Keratinocyte (primary cell): ENCODE results near the gene ATCAY. TPM values are rescaled to one million over a fixed set of nuclear protein-coding genes. Genes with fewer than 3 reads are reported as not detected.

ENCODE experiments used
- DNase-seq: peaks from one replicate; pipeline ENCODE4 v3.0.0-alpha.2; 2011; ENCODE audit warnings: low read depth, missing footprints, low spot score
- FAIRE-seq: peaks from 2 replicates; lab custom pipeline; 2011; peaks lifted over from hg19 to GRCh38; lab: Jason Lieb, UNC
- H2AFZ ChIP-seq: 2 replicates; pipeline ENCODE4 v1.6.0; 2012; ENCODE audit warnings: low read length, control low read depth, inconsistent platforms; ENCODE audit not compliant: control insufficient read depth
- H3K27ac ChIP-seq: 2 replicates; pipeline ENCODE4 v1.5.1; 2011; ENCODE audit warnings: low read length; ENCODE audit not compliant: control insufficient read depth, insufficient read depth
- H3K27me3 ChIP-seq: 3 replicates; pipeline ENCODE4 v1.6.0; 2011; ENCODE audit warnings: low read length; ENCODE audit not compliant: control insufficient read depth, insufficient read depth; ENCODE audit errors: extremely low read depth
- H3K36me3 ChIP-seq, 2 experiments: 2 replicates in 1 of 2; 3 replicates in 1 of 2; pipeline ENCODE4 v1.5.1; 2011; ENCODE audit warnings: low read length in 2 of 2, mild to moderate bottlenecking in 1 of 2; ENCODE audit not compliant: control insufficient read depth in 2 of 2, insufficient read depth in 2 of 2; ENCODE audit errors: extremely low read depth in 1 of 2
- H3K4me1 ChIP-seq: 3 replicates; pipeline ENCODE4 v1.5.1; 2011; ENCODE audit warnings: low read length; ENCODE audit not compliant: control insufficient read depth, insufficient read depth; ENCODE audit errors: extremely low read depth
- H3K4me2 ChIP-seq: 3 replicates; pipeline ENCODE4 v1.6.0; 2011; ENCODE audit warnings: low read depth, low read length; ENCODE audit not compliant: control insufficient read depth, insufficient read depth; ENCODE audit errors: extremely low read depth
- H3K4me3 ChIP-seq, 3 experiments: fragments of 200-600 bp in 1 of 3; sonication (generic) in 1 of 3; 2 replicates in 2 of 3; 3 replicates in 1 of 3; pipeline ENCODE4 v1.5.1; 2011 to 2016; ENCODE audit warnings: low read length in 3 of 3, mild to moderate bottlenecking in 3 of 3, control low read depth in 2 of 3, inconsistent platforms in 1 of 3, low read depth in 1 of 3, mixed read lengths in 1 of 3, mixed run types in 1 of 3, moderate library complexity in 1 of 3; ENCODE audit not compliant: control insufficient read depth in 2 of 3, insufficient read depth in 2 of 3; ENCODE audit errors: extremely low read depth in 1 of 3
- H3K79me2 ChIP-seq: 2 replicates; pipeline ENCODE4 v1.6.0; 2012; ENCODE audit warnings: low read length; ENCODE audit not compliant: control insufficient read depth, insufficient read depth
- H3K9ac ChIP-seq: 3 replicates; pipeline ENCODE4 v1.6.0; 2011; ENCODE audit warnings: low read length; ENCODE audit not compliant: control insufficient read depth, insufficient read depth; ENCODE audit errors: extremely low read depth
- H3K9me1 ChIP-seq: 3 replicates; pipeline ENCODE4 v1.6.0; 2011; ENCODE audit warnings: low read length; ENCODE audit not compliant: control insufficient read depth, insufficient read depth; ENCODE audit errors: extremely low read depth
- H3K9me3 ChIP-seq: 2 replicates; pipeline ENCODE4 v1.5.1; 2012; ENCODE audit warnings: low read depth, low read length; ENCODE audit not compliant: control insufficient read depth
- H4K20me1 ChIP-seq: 3 replicates; pipeline ENCODE4 v1.6.0; 2011; ENCODE audit warnings: low read length; ENCODE audit not compliant: control insufficient read depth, insufficient read depth; ENCODE audit errors: extremely low read depth
- EZH2 ChIP-seq: IDR thresholded peaks from one replicate; pipeline ENCODE4 v1.6.1; 2012; ENCODE audit warnings: inconsistent platforms, mild to moderate bottlenecking, low read length, moderate library complexity
- dilution Hi-C: fragments of 300-500 bp; cut with MboI; formaldehyde crosslinking; loops from one replicate; pipeline ENCODE4 v1.7.0; 2020; ENCODE audit warnings: low sequenced_read_pairs; ENCODE audit not compliant: extremely low pct_ligation_motif_present
- polyA plus RNA-seq, 5 experiments: library from polyadenylated mRNA; depleted of rRNA in 3 of 5; stranded (reverse) in 3 of 5; stranded (forward) in 1 of 5; unstranded in 1 of 5; fragments of >200 nt; gene quantifications; 1 replicate in 1 of 5; 2 replicates in 3 of 5; 3 replicates in 1 of 5; pipeline versions ENCODE4 v1.2.1 to v1.2.3, GENCODE V29; 2011 to 2012; ENCODE audit warnings: missing spikeins in 2 of 5, low read depth in 1 of 5, low replicate concordance in 1 of 5
- TF ChIP-seq, protein P1 (sequence below), 3 experiments: IDR thresholded peaks in 1 of 3; conservative IDR thresholded peaks in 1 of 3; optimal IDR thresholded peaks in 1 of 3; 2 replicates in 2 of 3; 3 replicates in 1 of 3; pipeline versions ENCODE3 to v1.5.1; 2011; ENCODE audit warnings: low read length in 3 of 3, mild to moderate bottlenecking in 3 of 3, moderate library complexity in 2 of 3, control low read depth in 1 of 3, inconsistent platforms in 1 of 3; ENCODE audit not compliant: insufficient read depth in 2 of 3; ENCODE audit errors: extremely low read depth in 1 of 3

The ATCAY gene
- polyA plus RNA-seq, 1 donor (not counting 4 experiments of a cell fraction or from before 2014, with no cell fraction given) = not detected

- H3K9ac ChIP-seq = peak overlapping the region; percentile 85
- H3K79me2 ChIP-seq = peaks cover 54% of the 10 kb centered on the region
- H3K4me3 ChIP-seq = peak overlapping the region; percentile 46 to 93 (median 79)
- FAIRE-seq = peak; percentile 77
- no peak overlapping the region for H2AFZ ChIP-seq
- TF ChIP-seq, protein P1, sequence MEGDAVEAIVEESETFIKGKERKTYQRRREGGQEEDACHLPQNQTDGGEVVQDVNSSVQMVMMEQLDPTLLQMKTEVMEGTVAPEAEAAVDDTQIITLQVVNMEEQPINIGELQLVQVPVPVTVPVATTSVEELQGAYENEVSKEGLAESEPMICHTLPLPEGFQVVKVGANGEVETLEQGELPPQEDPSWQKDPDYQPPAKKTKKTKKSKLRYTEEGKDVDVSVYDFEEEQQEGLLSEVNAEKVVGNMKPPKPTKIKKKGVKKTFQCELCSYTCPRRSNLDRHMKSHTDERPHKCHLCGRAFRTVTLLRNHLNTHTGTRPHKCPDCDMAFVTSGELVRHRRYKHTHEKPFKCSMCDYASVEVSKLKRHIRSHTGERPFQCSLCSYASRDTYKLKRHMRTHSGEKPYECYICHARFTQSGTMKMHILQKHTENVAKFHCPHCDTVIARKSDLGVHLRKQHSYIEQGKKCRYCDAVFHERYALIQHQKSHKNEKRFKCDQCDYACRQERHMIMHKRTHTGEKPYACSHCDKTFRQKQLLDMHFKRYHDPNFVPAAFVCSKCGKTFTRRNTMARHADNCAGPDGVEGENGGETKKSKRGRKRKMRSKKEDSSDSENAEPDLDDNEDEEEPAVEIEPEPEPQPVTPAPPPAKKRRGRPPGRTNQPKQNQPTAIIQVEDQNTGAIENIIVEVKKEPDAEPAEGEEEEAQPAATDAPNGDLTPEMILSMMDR (optimal IDR thresholded peaks at IDR 0.05 in 1 of 3, IDR thresholded peaks at IDR 0.05 in 1 of 3, conservative IDR thresholded peaks at IDR 0.05 in 1 of 3; ENCODE audit: extremely low read depth in 1 of 3, insufficient read depth in 2 of 3, low read length in 3 of 3) = no peak
- TF ChIP-seq EZH2 = no peak
- no peaks in the 10 kb centered on the region for H3K9me3 ChIP-seq
- H3K36me3 ChIP-seq = peaks cover 25 to 28% of the 10 kb centered on the region in 2 experiments
- peak overlapping the region; percentile 95 for H3K4me2 ChIP-seq
- no peaks in the 10 kb centered on the region for H3K27me3 ChIP-seq
- no peaks in the 10 kb centered on the region for H3K9me1 ChIP-seq
- H3K27ac ChIP-seq = peak overlapping the region; percentile 94
- dilution Hi-C loops = no loop called here
- DNase-seq = peak; percentile 78
- H4K20me1 ChIP-seq = peaks cover 28% of the 10 kb centered on the region
- peaks cover 22% of the 10 kb centered on the region for H3K4me1 ChIP-seq
Observed at GRCh38 chr19:3968556-3969434, 88.3 kb downstream of the ATCAY start.

GRCh38 chr19:3969435-3970312, 89.2 kb downstream of the ATCAY start:
- H3K4me2 ChIP-seq = peak overlapping the region; percentile 95
- no peaks in the 10 kb centered on the region for H3K9me3 ChIP-seq
- H3K27ac ChIP-seq = peak overlapping the region; percentile 94
- dilution Hi-C loops = no loop called here
- peaks cover 28% of the 10 kb centered on the region for H4K20me1 ChIP-seq
- peak overlapping the region; percentile 85 for H3K9ac ChIP-seq
- peaks cover 21 to 26% of the 10 kb centered on the region in 2 experiments for H3K36me3 ChIP-seq
- no peak overlapping the region for H2AFZ ChIP-seq
- no peaks in the 10 kb centered on the region for H3K27me3 ChIP-seq
- H3K79me2 ChIP-seq = peaks cover 49% of the 10 kb centered on the region
- no peak for TF ChIP-seq EZH2
- TF ChIP-seq, protein P1 (optimal IDR thresholded peaks at IDR 0.05 in 1 of 3, IDR thresholded peaks at IDR 0.05 in 1 of 3, conservative IDR thresholded peaks at IDR 0.05 in 1 of 3; ENCODE audit: extremely low read depth in 1 of 3, insufficient read depth in 2 of 3, low read length in 3 of 3) = peak in 1 of 3 experiments; percentile 36
- H3K4me1 ChIP-seq = peaks cover 22% of the 10 kb centered on the region
- FAIRE-seq = peak; percentile 79
- no peaks in the 10 kb centered on the region for H3K9me1 ChIP-seq
- H3K4me3 ChIP-seq = peak overlapping the region; percentile 79 to 94 (median 93)
- DNase-seq = peak; percentile 50
